Neural cell (in vitro differentiated cells): ENCODE measurements around the gene LRP8. TPM values are rescaled to one million over a fixed set of nuclear protein-coding genes. Genes with fewer than 3 reads are reported as not detected.

Experiments used
- H2AFZ ChIP-seq: fragments of 200-600, 300-800 bp; sonication (generic), shearing (Covaris generic); 2 replicates; pipeline ENCODE4 v1.6.0; 2014; ENCODE audit warnings: low read depth, mild to moderate bottlenecking, antibody characterized with exemption, low read length, moderate library complexity
- H3F3A ChIP-seq: fragments of 200-600 bp; shearing (Covaris generic); 2 replicates; pipeline ENCODE4 v1.6.1; 2016; ENCODE audit warnings: mild to moderate bottlenecking, moderate library complexity, mixed read lengths, antibody characterized with exemption, low read length; ENCODE audit not compliant: insufficient read depth, poor library complexity, severe bottlenecking
- H3K27ac ChIP-seq: fragments of 200-600, 300-800 bp; sonication (generic), shearing (Covaris generic); 2 replicates; pipeline ENCODE4 v1.5.1; 2014; ENCODE audit warnings: mild to moderate bottlenecking, low read length, moderate library complexity
- H3K27me3 ChIP-seq: fragments of 300-800, 200-600 bp; sonication (generic), shearing (Covaris generic); 2 replicates; pipeline ENCODE4 v1.6.0; 2014; ENCODE audit warnings: mild to moderate bottlenecking, low read depth, low read length, moderate library complexity; ENCODE audit not compliant: insufficient read depth
- H3K36me3 ChIP-seq: fragments of 300-800, 200-600 bp; sonication (generic), shearing (Covaris generic); 2 replicates; pipeline ENCODE4 v1.5.1; 2014; ENCODE audit warnings: mild to moderate bottlenecking, antibody characterized with exemption, low read length, moderate library complexity; ENCODE audit not compliant: insufficient read depth
- H3K4me2 ChIP-seq: fragments of 300-800, 200-600 bp; sonication (generic), shearing (Covaris generic); 2 replicates; pipeline ENCODE4 v1.6.0; 2014; ENCODE audit warnings: mild to moderate bottlenecking, low read length
- H3K4me3 ChIP-seq: fragments of 300-800, 200-600 bp; sonication (generic), shearing (Covaris generic); 2 replicates; pipeline ENCODE4 v1.5.1; 2014; ENCODE audit warnings: mild to moderate bottlenecking, low read length, moderate library complexity
- H3K79me2 ChIP-seq: fragments of 200-600 bp; shearing (Covaris generic); replicated peaks from 2 replicates; pipeline ENCODE4 v1.6.0; 2014; ENCODE audit warnings: mild to moderate bottlenecking, low read length, moderate library complexity; ENCODE audit not compliant: insufficient read depth
- H3K9ac ChIP-seq: fragments of 300-800, 200-600 bp; sonication (generic), shearing (Covaris generic); 2 replicates; pipeline ENCODE4 v1.6.1; 2016; ENCODE audit warnings: mild to moderate bottlenecking, low read length, mixed read lengths
- H3K9me2 ChIP-seq: fragments of 200-600 bp; shearing (Covaris generic); 2 replicates; pipeline ENCODE4 v1.6.1; 2016; ENCODE audit warnings: mild to moderate bottlenecking, low read length, mixed read lengths; ENCODE audit not compliant: insufficient read depth
- H3K9me3 ChIP-seq: fragments of 200-600, 300-800 bp; sonication (generic), shearing (Covaris generic); 2 replicates; pipeline ENCODE4 v1.6.1; 2016; ENCODE audit warnings: mild to moderate bottlenecking, mixed run types, low read length, moderate library complexity, mixed read lengths
- H4K20me1 ChIP-seq: fragments of 200-600 bp; shearing (Covaris generic); 2 replicates; pipeline ENCODE4 v1.6.1; 2016; ENCODE audit warnings: mild to moderate bottlenecking, mixed run types; ENCODE audit not compliant: insufficient read depth
- CTCF ChIP-seq: fragments of 450-650 bp; IDR thresholded peaks from 2 replicates; pipeline ENCODE4 v1.5.1; 2014; ENCODE audit warnings: antibody characterized with exemption, mild to moderate bottlenecking, moderate library complexity; ENCODE audit not compliant: poor library complexity, severe bottlenecking
- EP300 ChIP-seq: fragments of 450-650 bp; conservative IDR thresholded peaks from 2 replicates; pipeline ENCODE4 v1.6.1; 2014; ENCODE audit warnings: antibody characterized with exemption, mild to moderate bottlenecking, moderate library complexity; ENCODE audit not compliant: poor library complexity, severe bottlenecking
- EZH2 ChIP-seq: fragments of 200-600, 300-800 bp; shearing (Covaris generic), sonication (generic); IDR thresholded peaks from 2 replicates; pipeline ENCODE4 v1.6.1; 2014; ENCODE audit warnings: antibody characterized with exemption, low read length, borderline replicate concordance, mild to moderate bottlenecking; ENCODE audit not compliant: insufficient read depth, poor library complexity, severe bottlenecking
- MXI1 ChIP-seq: fragments of 450-650 bp; conservative IDR thresholded peaks from 2 replicates; pipeline ENCODE4 v1.6.1; 2014; ENCODE audit warnings: antibody characterized with exemption, mild to moderate bottlenecking; ENCODE audit not compliant: poor library complexity, severe bottlenecking
- POLR2AphosphoS5 ChIP-seq: IDR thresholded peaks from 2 replicates; pipeline ENCODE4 v1.6.1; 2012
- RAD21 ChIP-seq: fragments of 450-650 bp; conservative IDR thresholded peaks from 2 replicates; pipeline ENCODE4 v1.6.1; 2014; ENCODE audit warnings: antibody characterized with exemption, mild to moderate bottlenecking, moderate library complexity
- REST ChIP-seq: IDR thresholded peaks from 2 replicates; pipeline ENCODE4 v1.6.1; 2012; ENCODE audit warnings: borderline replicate concordance
- SMC3 ChIP-seq: fragments of 450-650 bp; conservative IDR thresholded peaks from 2 replicates; pipeline ENCODE4 v1.6.1; 2014; ENCODE audit warnings: antibody characterized with exemption, mild to moderate bottlenecking, moderate library complexity; ENCODE audit not compliant: poor library complexity
- TAF1 ChIP-seq: IDR thresholded peaks from 2 replicates; pipeline ENCODE4 v1.6.1; 2012; ENCODE audit warnings: low read depth
- polyA plus RNA-seq: library from polyadenylated mRNA; depleted of rRNA; stranded (reverse); fragments of >200 nt; gene quantifications from 2 replicates; pipeline ENCODE4 v1.2.3, GENCODE V29; 2014

LRP8 gene
- polyA plus RNA-seq, 1 donor from 2014 or later: 65.8 TPM

GRCh38 chr1:53219711-53220110 lies 108.2 kb downstream of the LRP8 start:
- Histone ChIP-seq H4K20me1 (no peaks in the 10 kb centered on the region), H3K79me2 (peaks cover 8% of the 10 kb centered on the region), H3K27me3 (no peaks in the 10 kb centered on the region), H3F3A (no peaks in the 10 kb centered on the region), H3K9me3 (no peaks in the 10 kb centered on the region), H3K4me2 (peak overlapping the region; percentile 87), H3K4me3 (peak overlapping the region; percentile 81), H3K9ac (peak overlapping the region; percentile 95), H3K9me2 (no peaks in the 10 kb centered on the region), H2AFZ (peak overlapping the region; percentile 77), H3K27ac (peak overlapping the region; percentile 96), H3K36me3 (no peaks in the 10 kb centered on the region)
- TF ChIP-seq RAD21 (no peak), EP300 (no peak), CTCF (no peak), MXI1 (no peak), SMC3 (no peak), REST (no peak), EZH2 (no peak), TAF1 (no peak), POLR2AphosphoS5 (no peak)

- peaks cover 8% of the 10 kb centered on the region for H3K79me2 ChIP-seq
- H3K4me3 ChIP-seq: no peak overlapping the region
- H4K20me1 ChIP-seq: no peaks in the 10 kb centered on the region
- H2AFZ ChIP-seq: no peak overlapping the region
- H3K9me2 ChIP-seq: no peaks in the 10 kb centered on the region
- H3K4me2 ChIP-seq: no peak overlapping the region
- H3K27me3 ChIP-seq: no peaks in the 10 kb centered on the region
- H3K9me3 ChIP-seq: no peaks in the 10 kb centered on the region
- H3F3A ChIP-seq: no peaks in the 10 kb centered on the region
- H3K27ac ChIP-seq: no peak overlapping the region
- H3K9ac ChIP-seq: no peak overlapping the region
- TF ChIP-seq MXI1: no peak
- TF ChIP-seq REST: no peak
- TF ChIP-seq RAD21: no peak
- no peak for TF ChIP-seq TAF1
- no peak for TF ChIP-seq CTCF
- no peak for TF ChIP-seq SMC3
- TF ChIP-seq POLR2AphosphoS5: no peak
- no peak for TF ChIP-seq EP300
- TF ChIP-seq EZH2: no peak
- H3K36me3 ChIP-seq: no peaks in the 10 kb centered on the region
Measured at GRCh38 chr1:53218201-53218600, 109.7 kb downstream of the LRP8 start.
